HepG2 (cell line): ENCODE data around the gene SERHL2. TPM values are rescaled to one million over a fixed set of nuclear protein-coding genes. Genes with fewer than 3 reads are reported as not detected.

Experiments used
- ATAC-seq: fragments of 200-7000 bp; cut with Tn5 transposase; 3 replicates; pipeline ENCODE4 v1.9.1; 2020; ENCODE audit warnings: mild to moderate bottlenecking, moderate library complexity
- BruUV-seq: library from RNA; stranded (reverse); fragments of 400-500 nt; replicated peaks from 2 replicates; lab custom pipeline; 2021; lab: Mats Ljungman, UMichigan
- CTCF ChIA-PET: fragments of 300-600 bp; formaldehyde crosslinking; extraction: SDS; loops from one replicate; lab custom pipeline; 2021; ENCODE audit warnings: low total read pairs, inconsistent platforms, low intra/inter-chr PET ratio; lab: Yijun Ruan, JAX
- POLR2A ChIA-PET: fragments of 350-600 bp; sonication (Branson Sonifier 250); formaldehyde crosslinking; loops from one replicate; lab custom pipeline; 2020; ENCODE audit warnings: antibody characterized with exemption, inconsistent platforms; lab: Yijun Ruan, JAX
- DNase-seq: peaks from one replicate; pipeline ENCODE4 v3.0.0-alpha.2; 2015; ENCODE audit warnings: low spot score
- FAIRE-seq: peaks from 3 replicates; lab custom pipeline; 2011; peaks lifted over from hg19 to GRCh38; lab: Jason Lieb, UNC
- H2AFZ ChIP-seq: one replicate; pipeline ENCODE4 v1.6.1; 2011; ENCODE audit warnings: low read length, inconsistent platforms
- H3K27ac ChIP-seq: fragments of 300-600 bp; 3 replicates; pipeline ENCODE4 v1.8.0; 2011; ENCODE audit warnings: mixed run types, mild to moderate bottlenecking, mixed read lengths, low read length, inconsistent platforms; ENCODE audit not compliant: insufficient read depth; ENCODE audit errors: extremely low read length
- H3K27me3 ChIP-seq, 2 experiments: fragments of 200-600 bp in 1 of 2; 2 replicates in 1 of 2; 3 replicates in 1 of 2; pipeline versions ENCODE4 v1.6.0 to v1.8.0; 2011; ENCODE audit warnings: low read length in 2 of 2, mild to moderate bottlenecking in 2 of 2, moderate library complexity in 2 of 2, inconsistent platforms in 1 of 2; ENCODE audit not compliant: insufficient read depth in 2 of 2, control insufficient read depth in 1 of 2
- H3K36me3 ChIP-seq, 2 experiments: fragments of 200-600 bp in 1 of 2; replicated peaks in 1 of 2; 2 replicates in 1 of 2; 3 replicates in 1 of 2; pipeline versions ENCODE4 v1.5.1 to v1.8.0; 2011; ENCODE audit warnings: low read length in 2 of 2, inconsistent platforms in 1 of 2; ENCODE audit not compliant: insufficient read depth in 2 of 2, control insufficient read depth in 1 of 2
- H3K4me1 ChIP-seq: 2 replicates; pipeline ENCODE4 v1.5.1; 2012; ENCODE audit warnings: low read length, inconsistent platforms; ENCODE audit not compliant: insufficient read depth
- H3K4me2 ChIP-seq: 2 replicates; pipeline ENCODE4 v1.6.0; 2011; ENCODE audit warnings: low read depth, low read length, inconsistent platforms
- H3K4me3 ChIP-seq, 3 experiments: fragments of 200-600 bp in 1 of 3; sonication (generic), shearing (Covaris generic) in 1 of 3; replicated peaks in 1 of 3; 2 replicates each; pipeline ENCODE4 v1.5.1; 2011 to 2016; ENCODE audit warnings: low read length in 3 of 3, inconsistent platforms in 2 of 3, low read depth in 2 of 3, mild to moderate bottlenecking in 2 of 3, control low read depth in 1 of 3, mixed read lengths in 1 of 3; ENCODE audit not compliant: insufficient read depth in 1 of 3
- H3K79me2 ChIP-seq: one replicate; pipeline ENCODE4 v1.6.1; 2011; ENCODE audit warnings: low read length, inconsistent platforms; ENCODE audit not compliant: insufficient read depth
- H3K9ac ChIP-seq: 2 replicates; pipeline ENCODE4 v1.6.0; 2011; ENCODE audit warnings: mild to moderate bottlenecking, low read depth, low read length, inconsistent platforms; ENCODE audit not compliant: insufficient read depth
- H3K9me3 ChIP-seq: 2 replicates; pipeline ENCODE4 v1.5.1; 2012; ENCODE audit warnings: mild to moderate bottlenecking, low read length
- H4K20me1 ChIP-seq: 2 replicates; pipeline ENCODE4 v1.6.0; 2011; ENCODE audit warnings: inconsistent platforms, mild to moderate bottlenecking, low read length, moderate library complexity; ENCODE audit not compliant: insufficient read depth
- GTF3A ChIP-seq: sonication (generic); formaldehyde crosslinking; conservative IDR thresholded peaks from 2 replicates; pipeline ENCODE4 v1.4.0; 2020; ENCODE audit warnings: mild to moderate bottlenecking, missing genetic modification reagents
- IKZF1 ChIP-seq: fragments of 450-650 bp; IDR thresholded peaks from 2 replicates; pipeline ENCODE4 v1.7.1; 2016
- MXD3 ChIP-seq: IDR thresholded peaks from 2 replicates; pipeline ENCODE4 v1.6.1; 2016; ENCODE audit warnings: mild to moderate bottlenecking, missing biosample characterization, missing genetic modification reagents
- PATZ1 ChIP-seq: sonication (generic); formaldehyde crosslinking; IDR thresholded peaks from 2 replicates; pipeline ENCODE4 v1.4.0; 2020; ENCODE audit warnings: missing genetic modification reagents
- SIN3A ChIP-seq: IDR thresholded peaks from 2 replicates; pipeline ENCODE4 v1.6.1; 2011; ENCODE audit warnings: low read depth, mild to moderate bottlenecking, control low read depth, low read length, borderline replicate concordance
- SRSF9 ChIP-seq: fragments of 200-400 bp; formaldehyde crosslinking; IDR thresholded peaks from 2 replicates; pipeline ENCODE4 v1.6.1; 2018; ENCODE audit warnings: borderline replicate concordance, mild to moderate bottlenecking, low read depth, low read length; ENCODE audit not compliant: insufficient read depth, poor library complexity, severe bottlenecking
- SUZ12 ChIP-seq: fragments of 150-350 bp; IDR thresholded peaks from 2 replicates; pipeline ENCODE4 v1.6.1; 2014; ENCODE audit warnings: low read depth, low read length
- ZBTB10 ChIP-seq: sonication (generic); formaldehyde crosslinking; IDR thresholded peaks from 2 replicates; pipeline ENCODE4 v1.4.0; 2020; ENCODE audit warnings: missing genetic modification reagents, borderline replicate concordance
- ZNF570 ChIP-seq: sonication (generic); formaldehyde crosslinking; IDR thresholded peaks from 2 replicates; pipeline ENCODE4 v1.4.0; 2020; ENCODE audit warnings: mild to moderate bottlenecking, missing genetic modification reagents, borderline replicate concordance
- ZNF580 ChIP-seq: IDR thresholded peaks from 2 replicates; pipeline ENCODE4 v1.6.1; 2016; ENCODE audit warnings: low read depth, borderline replicate concordance
- WGBS: methylation state at CpG from one replicate; pipeline ENCODE4 v1.1.6; 2017; ENCODE audit warnings: low lambda C conversion rate; 5-methylcytosine and 5-hydroxymethylcytosine counted together
- in situ Hi-C: cut with HindIII; loops from 2 replicates; pipeline ENCODE4 v1.10.0; 2017; ENCODE audit warnings: low pct_unique_long_range_greater_than_20kb; ENCODE audit not compliant: extremely low pct_ligation_motif_present
- intact Hi-C: fragments of 100-400 bp; cut with micrococcal nuclease; formaldehyde crosslinking; loops from one replicate; pipeline ENCODE4 v1.10.0; 2022; ENCODE audit not compliant: unreplicated experiment
- polyA plus RNA-seq, 8 experiments: library from polyadenylated mRNA; depleted of rRNA in 3 of 8; stranded (reverse) in 7 of 8; unstranded in 1 of 8; fragments of >200 nt; fragmentation: Illumina TruSeq in 4 of 8; extraction: Trizol in 4 of 8; gene quantifications; 2 replicates each; pipeline versions ENCODE4 v1.2.1 to v1.2.3, GENCODE V29; 2011 to 2016; ENCODE audit warnings: low read depth in 4 of 8, missing spikeins in 1 of 8, mixed read lengths in 1 of 8; ENCODE audit not compliant: insufficient read depth in 1 of 8
- total RNA-seq, 5 experiments: library from RNA; depleted of rRNA; stranded (reverse); fragments of >200 nt; fragmentation: Illumina TruSeq; extraction: Trizol; gene quantifications; 2 replicates each; pipeline ENCODE4 v1.2.3, GENCODE V29; 2016; ENCODE audit warnings: low read depth in 1 of 5

Gene SERHL2
- total and polyA plus RNA-seq, 2 of the 13 experiments (the other 11 are each of a cell fraction or from before 2014, with no cell fraction given): 1.0 to 1.8 TPM

GRCh38 chr22:42587588-42588175, 33.9 kb downstream of the SERHL2 start:
- Histone ChIP-seq H3K4me3 (no peak overlapping the region), H3K27me3 (no peaks in the 10 kb centered on the region), H3K79me2 (no peaks in the 10 kb centered on the region), H3K9me3 (no peaks in the 10 kb centered on the region), H3K9ac (no peak overlapping the region), H3K4me1 (no peaks in the 10 kb centered on the region), H3K4me2 (no peak overlapping the region), H3K36me3 (peaks cover 40 to 78% of the 10 kb centered on the region in 2 experiments), H4K20me1 (no peaks in the 10 kb centered on the region), H2AFZ (no peak overlapping the region), H3K27ac (no peak overlapping the region)
- POLR2A ChIA-PET: no interaction called here
- CTCF ChIA-PET: no interaction called here
- ATAC-seq (no peak), FAIRE-seq (no peak), DNase-seq (no peak)
- over 99% methylated on average over 5 of the region's 5 CpGs for WGBS
- no peak for TF ChIP-seq SUZ12
- no peak for TF ChIP-seq MXD3 (CRISPR knock-in tag)
- no peak for TF ChIP-seq ZBTB10 (CRISPR knock-in tag)
- no peak for TF ChIP-seq SRSF9
- TF ChIP-seq ZNF580 (CRISPR knock-in tag): no peak
- TF ChIP-seq GTF3A: no peak
- no peak for TF ChIP-seq SIN3A
- TF ChIP-seq IKZF1: no peak
- no peak for TF ChIP-seq ZNF570 (CRISPR knock-in tag)
- TF ChIP-seq PATZ1: no peak
- intact Hi-C loops: no loop called here
- in situ Hi-C loops: no loop called here
- no TSS peak for BruUV-seq
